Stimulated activated CD4-positive, alpha-beta T cell treated with anti-CD3 and anti-CD28 coated beads, Interleukin-1b, Interleukin-23, amount 100 ng/mL, for 1 hour (primary cell): Measurements from ENCODE around the gene PPP1R3E.

Source experiments
- DNase-seq, 2 donors: peaks; one replicate each; pipeline ENCODE4 v3.0.0-alpha.2; 2020; ENCODE audit warnings: low read depth in 2 of 2

The PPP1R3E gene

DNA sequence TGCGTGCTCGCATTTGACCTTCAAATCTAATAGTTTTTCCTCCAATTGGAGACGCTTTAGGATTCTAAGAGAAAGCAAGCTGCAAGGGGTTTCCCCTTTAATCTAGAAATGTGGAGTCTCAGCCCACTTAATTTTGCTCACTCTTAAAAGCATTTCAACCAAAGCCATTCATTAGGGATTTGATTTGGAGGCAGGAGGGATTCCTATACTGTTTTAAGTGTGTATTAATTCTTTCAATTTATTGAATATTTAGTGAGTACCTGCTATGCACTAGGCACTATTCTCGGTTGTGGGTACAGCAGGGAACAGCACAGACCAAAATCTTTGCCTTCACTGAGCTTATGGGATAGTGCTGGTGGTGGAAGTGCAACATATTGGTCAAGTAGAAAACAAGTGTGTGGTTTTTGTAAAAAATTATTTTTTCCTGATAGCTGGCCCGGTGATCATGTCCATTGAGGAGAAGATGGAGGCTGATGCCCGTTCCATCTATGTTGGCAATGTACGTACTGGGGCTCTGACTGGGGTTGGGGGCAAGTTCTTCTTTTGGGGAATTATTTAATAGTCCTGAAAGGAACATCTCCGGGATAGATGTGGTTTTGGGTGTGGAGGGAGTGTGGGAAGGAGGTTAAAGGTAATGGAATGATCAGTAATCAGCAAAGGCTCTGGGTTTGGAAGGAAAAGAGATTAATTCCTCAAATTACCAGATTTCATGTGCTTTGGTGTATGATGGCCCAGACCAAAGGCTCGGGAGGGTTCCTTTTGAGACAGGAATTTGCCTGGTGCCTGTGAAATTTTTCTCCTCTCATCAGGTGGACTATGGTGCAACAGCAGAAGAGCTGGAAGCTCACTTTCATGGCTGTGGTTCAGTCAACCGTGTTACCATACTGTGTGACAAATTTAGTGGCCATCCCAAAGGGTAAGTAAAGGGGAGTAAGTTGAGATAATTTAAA lies 20.2 kb upstream of the PPP1R3E start:
- DNase-seq = no peak

DNA sequence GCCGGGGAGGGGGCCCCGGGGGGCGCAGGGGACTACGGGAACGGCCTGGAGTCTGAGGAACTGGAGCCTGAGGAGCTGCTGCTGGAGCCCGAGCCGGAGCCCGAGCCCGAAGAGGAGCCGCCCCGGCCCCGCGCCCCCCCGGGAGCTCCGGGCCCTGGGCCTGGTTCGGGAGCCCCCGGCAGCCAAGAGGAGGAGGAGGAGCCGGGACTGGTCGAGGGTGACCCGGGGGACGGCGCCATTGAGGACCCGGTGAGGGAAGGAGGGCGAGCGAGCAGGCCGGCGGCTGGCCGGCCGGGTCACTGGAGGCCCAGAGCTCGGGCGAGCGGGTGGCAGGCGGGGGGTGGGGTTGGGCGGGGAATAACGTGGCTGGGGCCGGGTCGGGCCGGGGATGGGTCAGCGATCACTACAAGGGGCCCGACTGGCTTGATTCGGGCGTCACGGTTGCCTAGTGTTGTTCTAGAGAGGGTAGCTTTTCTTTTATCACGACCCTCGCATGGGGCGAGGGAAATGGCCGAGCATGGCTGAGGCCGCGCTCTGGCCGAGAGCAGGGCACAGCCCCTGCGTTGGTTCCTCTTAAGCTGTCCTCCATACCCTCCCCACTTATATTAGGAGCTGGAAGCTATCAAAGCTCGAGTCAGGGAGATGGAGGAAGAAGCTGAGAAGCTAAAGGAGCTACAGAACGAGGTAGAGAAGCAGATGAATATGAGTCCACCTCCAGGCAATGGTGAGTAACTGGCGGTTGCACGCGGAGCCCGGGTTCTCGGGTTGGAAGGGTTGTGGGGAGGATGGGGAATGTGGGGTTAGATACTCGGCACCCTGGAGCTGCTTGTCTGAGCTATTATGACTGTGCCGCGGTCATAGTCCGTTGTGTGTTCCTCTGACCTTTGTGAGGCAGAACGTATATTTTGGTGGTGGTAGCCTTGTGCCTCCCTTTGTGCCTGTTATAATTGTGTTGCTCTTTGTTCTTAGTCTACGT lies 19.2 kb upstream of the PPP1R3E start:
- DNase-seq = peak in 1 of 2 donors; percentile 22

DNA sequence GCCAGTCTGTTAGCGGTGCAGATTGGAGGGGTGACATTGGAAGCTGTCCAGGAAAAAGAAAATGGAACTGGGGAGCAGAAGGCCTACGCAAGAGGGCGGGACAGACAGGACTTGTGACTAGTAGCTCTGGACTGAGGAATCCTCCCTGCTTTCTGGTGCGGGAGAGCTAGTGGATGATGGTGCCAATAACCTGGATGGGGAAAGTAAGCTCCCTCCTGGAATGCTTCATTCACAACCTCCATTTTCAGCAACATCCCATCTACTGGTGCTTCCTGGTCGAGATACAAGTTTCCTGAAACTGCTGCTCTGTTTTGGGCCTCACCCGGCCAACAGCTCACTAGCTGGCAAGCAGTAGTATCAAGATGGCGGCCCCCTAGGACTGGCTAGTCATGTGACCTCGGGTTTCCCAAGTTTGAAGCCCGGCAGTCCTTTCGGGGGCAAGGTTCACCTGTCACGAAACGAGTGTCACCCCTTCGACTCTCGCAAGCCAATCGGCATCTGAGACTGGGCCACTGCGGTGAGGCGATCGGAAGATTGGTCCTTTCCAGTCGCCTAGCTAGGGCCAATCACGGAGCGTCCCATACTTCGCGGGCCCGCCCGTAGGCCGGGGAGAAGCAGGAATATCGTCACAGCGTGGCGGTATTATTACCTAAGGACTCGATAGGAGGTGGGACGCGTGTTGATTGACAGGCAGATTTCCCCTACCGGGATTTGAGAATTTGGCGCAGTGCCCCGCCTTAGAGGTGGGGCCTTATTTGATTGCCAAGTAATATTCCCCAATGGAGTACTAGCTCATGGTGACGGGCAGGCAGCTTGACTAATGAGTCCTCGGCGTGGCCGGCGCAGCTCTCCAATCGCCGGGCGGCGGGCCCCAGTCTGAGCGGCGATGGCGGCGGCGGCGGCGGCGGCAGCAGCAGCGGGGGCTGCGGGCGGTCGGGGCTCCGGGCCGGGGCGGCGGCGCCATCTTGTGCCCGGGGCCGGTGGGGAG lies 18.2 kb upstream of the PPP1R3E start, which contains the start of gene PABPN1:
Gene PABPN1 (plus strand): TSS at position 874 of the 988 bp plus-strand sequence. CDS start 13 bp downstream, at position 887.
- DNase-seq = peak; percentile 80 to 95

DNA sequence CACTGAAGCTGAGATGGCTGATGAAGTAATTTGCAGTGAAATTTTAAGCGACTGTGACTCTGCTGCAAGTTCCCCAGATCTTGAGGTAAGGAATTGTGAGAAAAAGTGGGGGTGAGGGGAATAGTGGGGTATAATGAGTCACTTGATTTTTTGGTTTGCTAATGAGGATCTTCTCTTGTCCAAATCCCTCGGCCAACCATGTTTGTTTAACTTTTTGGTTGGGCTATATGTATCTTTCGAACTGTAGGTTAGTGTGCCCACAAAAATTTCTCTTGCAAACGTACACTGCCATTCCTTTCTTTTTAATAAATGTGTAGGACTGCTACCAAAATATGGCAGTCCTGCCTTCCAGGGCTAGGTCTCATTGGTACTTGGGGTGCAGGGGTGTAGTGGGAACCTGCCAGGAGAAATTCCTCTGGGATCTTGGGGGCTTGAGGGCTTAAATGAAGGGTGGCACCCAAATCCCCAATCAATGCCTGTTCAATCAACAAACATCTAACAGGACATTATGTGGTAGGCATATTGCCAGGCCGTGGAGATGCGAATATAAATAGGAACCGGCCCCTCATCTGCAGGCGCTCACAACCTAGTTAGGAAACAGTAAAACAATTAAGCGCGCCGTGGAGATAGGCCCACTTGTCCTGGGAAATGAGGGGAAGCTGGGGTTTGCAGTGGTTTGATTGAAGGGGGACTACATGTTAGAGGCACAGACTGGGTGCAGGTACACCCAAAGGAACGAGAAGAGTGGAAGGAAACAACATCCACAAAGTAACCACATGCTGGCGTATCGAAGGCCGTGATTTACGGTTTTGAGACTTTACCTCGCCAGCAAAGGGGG lies 17.3 kb upstream of the PPP1R3E start:
- no peak for DNase-seq

DNA sequence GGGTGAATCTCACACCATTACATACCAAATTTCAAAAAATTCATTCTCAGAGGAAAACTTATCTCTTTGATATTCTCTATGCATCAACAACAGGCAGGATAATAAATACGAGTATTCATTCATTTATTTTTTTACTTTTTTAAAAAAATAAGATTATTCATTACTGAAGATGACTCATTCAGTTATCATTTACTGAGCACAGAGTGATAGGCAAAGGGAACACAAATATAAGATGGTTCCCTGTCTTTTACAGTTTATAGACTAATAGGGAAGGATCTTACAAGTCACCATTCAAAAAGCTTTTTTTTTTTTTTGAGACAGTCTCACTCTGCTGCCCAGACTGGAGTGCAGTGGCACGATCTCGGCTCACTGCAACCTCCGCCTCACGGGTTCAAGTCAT lies 13.6 kb upstream of the PPP1R3E start:
- no peak for DNase-seq

DNA sequence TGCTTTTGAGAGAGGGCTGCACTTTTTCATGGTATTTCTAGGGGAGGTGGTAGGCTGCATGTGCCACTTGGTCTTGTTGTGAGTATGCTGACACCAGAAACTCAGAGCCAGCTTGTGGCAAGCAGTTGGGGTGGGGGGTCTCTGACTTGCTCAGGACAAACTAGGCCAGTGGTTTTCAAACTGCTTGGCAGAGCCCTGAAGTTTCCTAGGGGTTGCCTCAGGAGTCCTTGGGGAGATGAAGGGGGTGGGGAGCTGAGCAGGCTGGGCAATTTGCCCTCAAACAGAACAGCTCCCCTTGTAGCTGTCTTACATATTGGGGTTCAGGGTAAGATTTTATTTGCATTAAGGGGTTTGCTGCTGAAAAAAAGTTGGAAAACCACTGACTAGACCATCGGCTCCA lies 7.9 kb upstream of the PPP1R3E start:
- no peak for DNase-seq

DNA sequence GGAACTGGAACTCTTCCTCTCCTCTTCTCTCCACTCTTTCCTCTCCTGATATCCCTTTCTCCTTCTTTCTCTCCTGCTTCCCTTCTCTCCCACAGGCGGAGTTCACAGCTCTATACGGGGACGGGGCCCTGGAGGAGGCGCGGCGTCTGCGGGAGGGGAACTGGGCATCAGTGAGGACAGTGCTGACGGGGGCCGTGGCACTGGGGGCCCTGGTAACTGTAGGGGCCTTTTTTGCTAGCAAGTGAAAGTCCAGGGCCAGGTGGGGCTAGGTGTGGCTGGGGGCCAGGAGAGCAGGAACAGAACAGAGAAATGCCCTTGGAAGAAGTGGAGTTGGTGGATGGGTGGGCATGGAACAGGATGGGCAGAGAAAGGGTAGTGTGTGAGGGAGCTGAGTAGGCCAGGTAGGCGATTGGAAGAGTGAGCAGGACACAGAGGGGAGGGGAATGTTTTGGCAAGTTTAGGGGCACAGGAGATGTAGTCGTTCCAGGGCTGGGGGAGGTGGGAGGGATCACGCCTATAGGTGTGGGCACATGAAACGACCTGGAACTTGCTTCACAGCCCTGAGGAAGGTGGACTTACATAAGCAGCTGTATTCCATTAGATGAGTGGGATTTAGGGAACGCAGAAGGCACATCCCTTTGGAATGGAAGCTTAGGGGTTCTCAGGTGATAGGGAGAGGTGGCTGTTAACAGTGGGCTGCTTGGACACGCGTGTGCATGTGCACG lies 6.2 kb upstream of the PPP1R3E start:
- DNase-seq = no peak

DNA sequence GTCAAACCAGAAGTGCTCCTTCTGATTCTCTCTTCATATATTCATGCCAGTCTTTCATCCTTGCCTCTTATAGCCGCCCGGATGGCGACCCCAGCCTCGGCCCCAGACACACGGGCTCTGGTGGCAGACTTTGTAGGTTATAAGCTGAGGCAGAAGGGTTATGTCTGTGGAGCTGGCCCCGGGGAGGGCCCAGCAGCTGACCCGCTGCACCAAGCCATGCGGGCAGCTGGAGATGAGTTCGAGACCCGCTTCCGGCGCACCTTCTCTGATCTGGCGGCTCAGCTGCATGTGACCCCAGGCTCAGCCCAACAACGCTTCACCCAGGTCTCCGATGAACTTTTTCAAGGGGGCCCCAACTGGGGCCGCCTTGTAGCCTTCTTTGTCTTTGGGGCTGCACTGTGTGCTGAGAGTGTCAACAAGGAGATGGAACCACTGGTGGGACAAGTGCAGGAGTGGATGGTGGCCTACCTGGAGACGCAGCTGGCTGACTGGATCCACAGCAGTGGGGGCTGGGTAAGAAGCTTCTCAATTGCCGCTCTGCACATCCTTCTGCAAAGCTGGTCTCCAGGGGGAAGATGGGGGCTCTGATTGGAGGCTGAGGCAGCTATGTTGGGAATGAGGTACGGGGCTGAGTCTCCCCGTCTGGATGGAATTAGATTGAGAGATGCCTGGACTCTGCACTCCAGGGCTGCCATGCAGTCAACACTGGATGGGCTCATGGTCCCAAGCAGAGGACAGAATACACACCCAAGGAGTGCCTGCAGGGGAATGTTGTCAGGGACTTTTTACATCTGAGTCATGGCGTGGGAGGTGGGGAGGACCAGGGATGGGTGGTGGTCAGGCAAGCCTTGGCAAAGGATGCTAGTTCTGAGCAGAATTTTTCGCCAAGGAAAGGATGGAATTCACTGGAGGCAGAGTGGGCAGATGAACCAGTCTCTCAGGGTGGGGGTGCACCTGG lies 5.3 kb upstream of the PPP1R3E start:
- no peak for DNase-seq

GRCh38 chr14:23307146-23307530 lies 4.5 kb upstream of the PPP1R3E start:
- no peak for DNase-seq

DNA sequence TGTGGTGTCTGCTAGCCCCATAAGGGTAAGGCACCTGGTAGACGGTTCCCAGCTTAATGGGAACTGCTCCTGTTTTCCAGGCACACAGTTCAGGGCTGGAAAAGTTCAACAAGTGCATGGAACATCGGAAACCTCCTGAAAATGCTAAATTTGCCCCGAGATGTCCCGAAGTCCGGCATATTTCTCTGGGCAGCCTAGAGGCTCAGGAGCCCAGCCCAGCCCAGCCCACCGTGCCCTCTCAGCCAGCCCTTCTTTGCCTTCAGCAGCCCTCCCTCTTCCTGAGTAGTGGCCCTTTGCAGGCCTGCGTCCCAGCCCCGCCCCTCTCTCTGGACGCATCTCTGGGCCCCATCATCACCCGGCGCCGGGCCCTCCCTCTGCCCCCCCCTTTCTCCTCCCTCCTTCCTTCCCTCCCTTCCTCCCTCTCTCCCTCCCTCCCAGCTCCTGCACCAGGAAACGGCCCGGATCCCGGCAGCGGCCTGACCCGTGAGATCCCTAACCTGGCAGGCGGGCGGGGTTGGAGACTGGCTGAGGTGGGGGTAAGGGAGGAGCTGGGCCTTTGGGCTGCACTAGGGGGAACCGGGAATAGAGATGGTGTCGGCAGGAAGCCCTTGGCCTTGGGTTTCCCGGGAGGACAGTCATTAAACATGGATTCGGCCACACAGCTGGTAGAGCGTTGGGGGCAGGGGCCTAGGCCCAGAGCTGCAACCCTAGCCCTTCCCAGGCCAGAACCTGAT lies 3.9 kb upstream of the PPP1R3E start, which contains the start of gene BCL2L2:
Gene BCL2L2 (plus strand): TSS at position 422 of the 734 bp plus-strand sequence. CDS start 935 bp downstream, outside the sequence.
- DNase-seq = no peak

- DNase-seq = no peak
Measured at GRCh38 chr14:23301969-23302289, 730 bp downstream of the PPP1R3E start.

DNA sequence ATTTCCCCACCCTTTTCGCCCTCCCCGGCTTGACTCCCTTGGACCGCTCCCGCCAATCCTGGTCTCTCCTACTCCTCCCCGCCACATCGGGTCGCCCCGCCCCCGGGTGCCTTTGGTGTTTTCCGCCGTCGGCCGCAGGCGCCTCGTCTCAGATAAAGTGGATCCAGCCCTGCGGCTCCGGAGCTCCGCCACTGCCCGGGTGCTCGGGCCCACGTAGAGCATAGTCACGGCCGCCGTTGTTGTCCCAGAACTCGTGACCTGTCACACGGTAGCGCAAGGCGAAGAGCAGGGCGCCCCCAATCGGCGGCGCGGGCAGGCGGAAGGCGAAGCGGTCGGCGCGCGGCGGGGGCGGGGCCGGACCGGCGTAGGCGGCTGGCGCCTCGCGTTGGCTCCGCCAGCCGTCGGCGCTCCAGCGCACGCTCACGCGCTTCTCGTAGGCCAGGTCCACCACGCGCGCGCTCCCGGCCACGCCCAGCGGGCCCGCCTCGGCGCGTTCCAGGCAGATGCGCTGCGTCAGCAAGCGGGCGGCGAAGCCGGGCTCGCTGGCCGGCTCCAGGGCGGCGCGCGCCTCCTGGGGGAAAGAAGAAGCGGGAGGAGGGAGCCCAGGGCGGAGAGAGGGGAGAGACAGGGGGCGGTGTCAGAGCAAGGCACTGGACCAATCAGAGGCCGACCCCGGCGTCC lies 1.2 kb downstream of the PPP1R3E start:
- peak; percentile 92 to 93 for DNase-seq

GRCh38 chr14:23300687-23301223 lies 1.9 kb downstream of the PPP1R3E start:
- no peak for DNase-seq

DNA sequence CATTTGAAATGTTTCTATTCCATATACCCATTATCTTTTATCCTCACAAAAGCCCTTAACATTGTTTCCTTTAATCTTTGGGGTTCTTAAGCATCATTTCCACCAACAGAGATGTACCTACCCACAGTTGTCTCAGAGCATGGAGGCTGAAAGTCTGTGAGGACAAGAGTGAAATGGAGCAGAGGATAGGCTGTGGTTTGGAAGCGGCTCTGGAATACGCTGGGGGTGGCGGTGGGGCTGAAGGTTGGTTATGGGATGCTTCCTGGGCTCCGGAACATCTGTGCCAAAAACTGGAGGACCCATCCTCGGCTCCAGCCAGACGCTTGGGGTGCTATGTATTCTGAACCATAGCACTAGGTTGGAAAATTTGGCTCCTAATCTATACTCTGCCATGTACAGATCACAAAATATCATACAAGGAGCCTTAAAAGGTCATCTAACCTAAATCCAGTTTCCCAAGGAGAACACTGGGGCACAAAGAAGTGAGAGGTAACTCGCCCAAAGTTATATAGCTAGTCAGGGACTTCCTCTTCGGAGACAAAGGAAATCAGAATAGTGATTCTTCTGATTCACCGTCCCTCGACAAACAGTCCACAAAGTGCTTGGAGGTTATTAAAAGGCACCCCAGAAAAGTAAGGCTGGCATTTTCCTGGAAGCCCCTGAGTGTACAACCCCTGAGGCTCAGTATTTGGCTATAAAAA lies 2.5 kb downstream of the PPP1R3E start:
- DNase-seq = no peak

DNA sequence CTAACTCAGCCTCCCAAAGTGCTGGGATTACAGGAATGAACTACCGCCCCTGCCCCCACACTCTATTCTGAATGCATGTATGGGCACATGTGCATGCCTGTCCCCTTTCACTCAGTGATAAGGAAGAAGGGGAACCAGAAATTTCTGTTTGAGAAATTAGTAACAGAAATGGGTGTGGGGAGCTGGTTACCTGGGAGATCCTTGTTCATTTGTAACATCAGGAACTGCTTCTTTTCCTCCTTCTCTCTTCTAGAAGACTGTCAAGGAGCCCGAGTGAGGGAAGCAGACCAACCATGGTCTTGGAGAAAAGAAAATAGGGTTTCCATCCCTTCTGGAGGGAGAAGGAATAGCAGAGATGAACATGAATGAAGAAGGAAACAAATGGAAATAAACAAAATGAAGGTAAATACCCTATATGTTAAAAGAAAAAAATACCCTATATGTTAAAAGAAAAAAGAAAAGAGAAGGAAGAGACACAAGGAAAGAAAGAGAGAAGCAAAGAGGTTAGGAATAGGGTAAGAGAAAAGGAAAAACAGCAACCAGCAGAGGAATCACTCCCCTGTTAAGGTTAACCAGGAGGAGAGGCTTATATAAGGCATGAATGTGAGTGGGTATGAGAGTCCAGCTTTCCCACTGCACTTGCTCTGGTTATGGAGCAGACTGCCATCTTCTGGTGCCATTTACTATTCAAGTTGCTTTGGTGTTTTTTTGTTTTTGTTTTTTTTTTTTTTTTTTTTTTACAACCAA lies 3.3 kb downstream of the PPP1R3E start:
- no peak for DNase-seq
